Ovary (tissue), 3 donors: ENCODE measurements around the gene CDK8.

Source experiments
- CTCF ChIP-seq, 3 donors: fragments of 450-650 bp in 2 of 3; fragments of 200-600 bp in 1 of 3; IDR thresholded peaks; one replicate each; pipeline versions ENCODE4 v1.5.1 to v1.8.0; 2016 to 2022; ENCODE audit warnings: antibody characterized with exemption in 3 of 3, mild to moderate bottlenecking in 1 of 3
- EP300 ChIP-seq: sonication (generic); formaldehyde crosslinking; IDR thresholded peaks from one replicate; pipeline ENCODE4 v1.6.1; 2017; ENCODE audit warnings: antibody characterized with exemption
- POLR2A ChIP-seq: fragments of 450-650 bp; IDR thresholded peaks from one replicate; pipeline ENCODE4 v1.6.1; 2017; ENCODE audit warnings: antibody characterized with exemption, mild to moderate bottlenecking, moderate library complexity
- donor health status: DM: no; HTN: no; CAD: no.

GRCh38 chr13:26228096-26228495 is 25.8 kb upstream of the CDK8 start:
- TF ChIP-seq CTCF (IDR thresholded peaks at IDR 0.05) (no peak), EP300 (no peak), POLR2A (no peak)
